ACC112 (cell line): ENCODE data around the gene PTGDR2.

Experiments used
- H2AFZ ChIP-seq: fragments of 200-600 bp; sonication (generic); one replicate; pipeline ENCODE4 v1.6.0; 2017; ENCODE audit warnings: antibody characterized with exemption, low read length; ENCODE audit not compliant: unreplicated experiment
- H3K27ac ChIP-seq: fragments of 200-600 bp; sonication (generic); 2 replicates; pipeline ENCODE4 v1.5.1; 2014; ENCODE audit warnings: low read depth, mild to moderate bottlenecking, antibody characterized with exemption, low read length, moderate library complexity
- H3K27me3 ChIP-seq: fragments of 200-600 bp; sonication (generic); 2 replicates; pipeline ENCODE4 v1.6.1; 2014; ENCODE audit warnings: mild to moderate bottlenecking, antibody characterized with exemption, low read length, moderate library complexity, mixed read lengths; ENCODE audit not compliant: insufficient read depth
- H3K36me3 ChIP-seq: fragments of 200-600 bp; sonication (generic); 2 replicates; pipeline ENCODE4 v1.6.1; 2016; ENCODE audit warnings: mild to moderate bottlenecking, antibody characterized with exemption, low read length, moderate library complexity, mixed read lengths; ENCODE audit not compliant: insufficient read depth
- H3K4me1 ChIP-seq: fragments of 200-600 bp; sonication (generic); one replicate; pipeline ENCODE4 v1.6.1; 2016; ENCODE audit warnings: low read length, mixed read lengths; ENCODE audit not compliant: insufficient read depth, unreplicated experiment, control insufficient read depth
- H3K4me3 ChIP-seq: fragments of 200-600 bp; sonication (generic); 2 replicates; pipeline ENCODE4 v1.5.1; 2014; ENCODE audit warnings: mild to moderate bottlenecking, low read depth, low read length
- H3K79me2 ChIP-seq: fragments of 200-600 bp; sonication (generic); one replicate; pipeline ENCODE4 v1.6.0; 2016; ENCODE audit warnings: low read length; ENCODE audit not compliant: control insufficient read depth, unreplicated experiment, insufficient read depth

Gene PTGDR2

GRCh38 chr11:60864856-60865513 lies 9.2 kb upstream of the PTGDR2 start:
- Histone ChIP-seq H3K27ac (no peak overlapping the region), H3K36me3 (no peaks in the 10 kb centered on the region), H3K27me3 (no peaks in the 10 kb centered on the region), H3K4me1 (no peaks in the 10 kb centered on the region), H2AFZ (no peak overlapping the region), H3K4me3 (no peak overlapping the region), H3K79me2 (no peaks in the 10 kb centered on the region)

DNA sequence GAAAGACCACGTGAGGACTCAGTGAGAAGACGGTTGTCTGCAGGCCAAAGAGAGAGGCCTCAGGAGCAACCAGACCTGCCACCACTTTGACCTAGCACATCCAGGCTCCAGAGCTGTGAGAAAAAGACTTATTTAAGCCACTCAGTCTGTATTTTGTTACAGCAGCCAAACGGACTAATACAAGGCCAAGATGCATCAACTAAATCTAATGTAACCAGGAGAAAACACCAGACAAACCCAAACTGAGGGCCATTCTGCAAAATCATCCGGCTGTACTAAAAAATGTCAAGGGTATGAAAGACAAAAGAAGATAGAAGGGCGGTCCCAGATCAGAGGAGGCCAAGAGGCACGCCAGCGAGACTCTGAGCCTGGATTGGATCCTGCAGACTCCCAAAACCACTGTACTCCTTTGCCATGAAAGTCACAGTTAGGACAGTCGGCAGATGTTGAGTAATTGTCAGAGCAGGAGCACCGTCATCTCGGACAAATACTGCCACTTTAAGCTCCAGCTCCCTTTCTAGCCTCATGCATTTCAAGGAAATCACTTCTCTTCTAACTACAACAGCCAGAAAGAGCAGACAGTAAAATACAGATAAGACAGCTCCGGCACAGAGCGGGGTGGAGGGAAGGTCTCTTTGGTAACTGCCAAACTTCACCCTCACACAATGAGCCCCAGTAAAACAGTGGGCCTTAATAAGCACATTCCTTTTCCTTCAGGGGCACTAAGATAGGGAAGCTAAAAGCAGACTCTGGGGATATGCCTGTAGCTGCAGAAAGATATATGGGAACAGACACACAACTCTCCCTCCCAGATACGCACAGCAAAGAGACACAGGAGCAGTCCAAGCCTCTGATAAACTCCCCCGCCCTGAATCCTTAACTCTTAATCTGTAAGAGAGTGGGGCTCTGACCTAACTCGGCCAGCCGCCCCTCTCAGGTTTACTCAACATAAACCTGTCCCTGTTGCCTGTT lies 8.1 kb upstream of the PTGDR2 start:
- H3K36me3 ChIP-seq: no peaks in the 10 kb centered on the region
- H3K4me1 ChIP-seq: peaks cover under 1% of the 10 kb centered on the region
- H3K27ac ChIP-seq: no peak overlapping the region
- no peaks in the 10 kb centered on the region for H3K79me2 ChIP-seq
- H3K27me3 ChIP-seq: no peaks in the 10 kb centered on the region
- H2AFZ ChIP-seq: no peak overlapping the region
- H3K4me3 ChIP-seq: no peak overlapping the region

- H2AFZ ChIP-seq: no peak overlapping the region
- H3K79me2 ChIP-seq: no peaks in the 10 kb centered on the region
- H3K27ac ChIP-seq: no peak overlapping the region
- H3K36me3 ChIP-seq: no peaks in the 10 kb centered on the region
- no peaks in the 10 kb centered on the region for H3K27me3 ChIP-seq
- peaks cover 14% of the 10 kb centered on the region for H3K4me1 ChIP-seq
- no peak overlapping the region for H3K4me3 ChIP-seq
Measured at GRCh38 chr11:60862171-60862570, 6.4 kb upstream of the PTGDR2 start.

DNA sequence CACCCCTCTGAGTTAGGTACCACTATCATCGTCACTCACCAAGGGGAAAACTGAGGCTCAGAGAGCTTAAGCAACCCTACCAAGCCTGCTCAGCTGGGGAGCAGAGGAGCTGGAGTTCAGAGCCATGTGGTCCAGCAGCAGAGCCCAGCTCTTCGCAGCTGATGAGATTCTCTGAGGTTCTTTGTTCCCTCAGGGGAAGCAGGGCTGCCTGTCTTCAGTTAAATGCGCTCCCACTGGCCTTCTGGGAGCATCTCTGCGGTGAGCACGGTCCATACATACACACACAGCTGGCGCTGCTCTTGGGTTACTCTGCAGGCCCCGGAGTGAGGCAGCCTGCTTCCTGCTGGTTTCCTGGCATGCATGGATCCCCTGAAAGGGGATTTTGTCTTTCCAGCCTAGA lies 5.2 kb upstream of the PTGDR2 start:
- Histone ChIP-seq H3K4me3 (no peak overlapping the region), H3K36me3 (no peaks in the 10 kb centered on the region), H2AFZ (no peak overlapping the region), H3K27ac (no peak overlapping the region), H3K79me2 (no peaks in the 10 kb centered on the region), H3K4me1 (peaks cover 14% of the 10 kb centered on the region), H3K27me3 (no peaks in the 10 kb centered on the region)

DNA sequence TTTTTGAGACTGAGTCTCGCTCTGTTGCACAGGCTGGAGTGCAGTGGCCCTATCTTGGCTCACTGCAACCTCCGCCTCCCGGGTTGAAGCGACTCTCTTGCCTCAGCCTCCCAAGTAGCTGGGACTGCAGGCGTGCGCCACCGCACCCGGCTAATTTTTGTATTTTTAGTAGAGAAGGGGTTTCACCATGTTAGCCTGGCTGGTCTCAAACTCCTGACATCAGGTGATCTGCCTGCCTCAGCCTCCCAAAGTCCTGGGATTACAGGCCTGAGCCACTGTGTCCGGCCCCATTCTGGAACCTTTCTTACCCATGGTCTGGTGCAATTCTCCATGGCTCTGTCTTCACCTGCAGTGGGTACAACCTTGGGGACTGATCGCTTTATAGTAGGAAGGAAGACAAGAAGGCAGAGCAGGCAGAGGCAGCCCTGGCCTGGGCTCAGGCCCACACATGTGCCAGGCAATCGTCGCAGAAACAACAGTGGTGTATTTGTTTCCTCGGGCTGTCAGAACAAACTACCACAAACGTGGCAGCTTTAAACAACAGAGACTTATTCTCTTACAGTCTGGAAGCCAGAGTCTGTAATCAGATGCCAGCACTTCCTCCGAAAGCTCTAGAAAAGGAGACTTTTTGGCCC lies 4.0 kb upstream of the PTGDR2 start:
- H2AFZ ChIP-seq: no peak overlapping the region
- H3K4me1 ChIP-seq: peaks cover 14% of the 10 kb centered on the region
- H3K36me3 ChIP-seq: no peaks in the 10 kb centered on the region
- H3K27ac ChIP-seq: no peak overlapping the region
- H3K79me2 ChIP-seq: no peaks in the 10 kb centered on the region
- H3K27me3 ChIP-seq: no peaks in the 10 kb centered on the region
- no peak overlapping the region for H3K4me3 ChIP-seq

DNA sequence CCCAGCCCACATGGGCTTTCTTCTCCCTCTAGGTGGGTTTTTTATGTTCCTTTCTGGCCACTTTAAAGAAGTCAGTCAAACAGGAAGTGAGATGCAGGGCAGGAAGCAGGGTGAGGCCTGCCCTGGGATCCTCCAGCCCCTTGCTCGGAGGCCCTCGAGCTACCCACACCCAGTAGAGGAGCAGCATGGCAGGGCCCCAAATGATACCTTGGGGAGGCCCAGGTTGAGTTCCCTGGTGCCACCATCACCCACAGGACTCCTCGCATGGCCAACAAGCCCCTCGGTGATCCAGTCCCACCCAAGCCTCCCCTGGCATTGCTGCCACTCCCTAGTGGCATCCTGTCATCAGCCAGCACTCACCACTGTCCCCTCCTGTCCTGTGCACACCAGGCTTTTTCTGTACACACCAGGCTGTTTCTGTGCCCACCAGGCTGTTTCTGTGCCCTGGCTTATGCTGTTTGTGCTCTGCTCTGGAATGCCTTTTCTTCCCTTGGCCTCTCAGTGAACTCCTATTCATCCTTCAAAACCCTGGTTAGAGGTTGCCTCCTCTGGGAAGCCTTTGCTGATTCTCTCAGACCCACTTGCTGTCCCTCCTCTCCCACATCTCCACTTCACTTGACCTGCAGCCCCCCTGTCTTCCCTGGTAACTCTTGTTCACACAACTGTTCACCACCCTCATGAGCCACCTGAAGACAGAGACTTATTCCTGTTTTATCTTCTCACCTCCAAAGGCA lies 3.1 kb upstream of the PTGDR2 start:
- H3K4me1 ChIP-seq: peaks cover 14% of the 10 kb centered on the region
- H3K27ac ChIP-seq: no peak overlapping the region
- no peak overlapping the region for H3K4me3 ChIP-seq

DNA sequence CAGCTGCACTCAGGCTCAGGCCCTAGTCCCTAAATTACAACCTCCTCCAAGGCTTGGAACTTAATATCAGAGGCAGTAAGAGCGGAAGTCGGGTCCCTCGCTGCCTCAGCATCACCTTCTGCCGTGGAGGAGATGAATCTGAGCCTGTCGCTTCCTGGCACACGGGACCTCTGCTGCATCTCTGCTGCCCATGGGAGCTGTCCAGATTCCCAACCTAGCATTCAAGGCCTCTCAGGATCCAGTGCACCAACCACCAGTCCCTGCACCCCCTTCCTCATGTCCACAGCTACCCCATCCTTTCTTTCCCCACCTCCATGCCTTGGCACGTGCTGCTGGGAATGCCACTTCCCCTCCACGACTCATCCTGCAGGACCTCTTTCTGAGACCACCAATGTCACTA lies 2.5 kb upstream of the PTGDR2 start:
- Histone ChIP-seq H2AFZ (no peak overlapping the region), H3K4me1 (peaks cover 14% of the 10 kb centered on the region), H3K4me3 (no peak overlapping the region), H3K27ac (no peak overlapping the region), H3K36me3 (no peaks in the 10 kb centered on the region), H3K79me2 (no peaks in the 10 kb centered on the region), H3K27me3 (no peaks in the 10 kb centered on the region)

More for the DNA sequence above, 3.1 kb upstream of the PTGDR2 start:
- Histone ChIP-seq H3K79me2 (no peaks in the 10 kb centered on the region), H3K27me3 (no peaks in the 10 kb centered on the region), H3K36me3 (no peaks in the 10 kb centered on the region), H2AFZ (no peak overlapping the region)

DNA sequence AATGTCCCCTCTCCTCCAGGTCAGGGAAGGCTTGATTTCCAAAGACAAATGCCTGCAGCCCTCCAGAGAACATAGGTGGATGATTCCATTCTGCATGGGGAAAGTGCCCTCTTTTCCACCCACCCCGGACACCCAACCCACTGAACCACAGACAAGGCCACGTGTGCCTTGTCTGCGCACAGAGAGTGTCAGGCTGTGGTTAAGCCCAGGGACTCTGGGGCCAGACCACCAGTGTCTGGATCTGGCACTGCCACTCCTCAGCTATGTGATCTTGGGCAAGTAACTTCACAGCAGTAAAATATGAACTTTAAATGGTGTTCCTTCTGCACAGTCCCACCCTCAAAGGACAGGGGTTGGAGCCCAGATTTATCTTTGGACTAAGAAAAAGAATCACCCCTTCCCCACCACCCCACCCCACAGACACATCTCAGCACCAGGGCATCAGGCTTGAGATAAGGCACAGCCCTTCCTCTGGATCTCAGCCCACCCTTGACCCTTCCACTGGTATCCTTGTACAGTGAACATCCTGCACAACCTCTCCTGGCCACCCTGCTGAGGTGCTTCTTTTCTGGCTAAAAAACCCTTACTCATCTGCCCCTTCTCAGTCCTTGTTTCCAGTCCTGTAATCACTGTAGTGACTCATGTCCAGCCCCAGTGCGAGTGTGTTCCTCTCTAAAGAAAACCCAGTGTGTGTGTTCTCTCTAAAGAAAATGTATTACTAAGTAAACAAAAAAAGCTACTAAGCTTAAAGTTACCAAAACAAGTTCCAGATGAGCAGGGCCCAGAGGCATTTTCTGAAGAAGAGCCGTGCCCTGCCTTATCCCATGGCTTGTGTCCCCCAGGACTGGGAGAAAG lies 1.9 kb upstream of the PTGDR2 start:
- Histone ChIP-seq H3K4me1 (peaks cover 14% of the 10 kb centered on the region), H3K27ac (peak overlapping the region; percentile 33; the same call in 1 of the 2 replicates), H2AFZ (no peak overlapping the region), H3K27me3 (no peaks in the 10 kb centered on the region), H3K36me3 (no peaks in the 10 kb centered on the region), H3K79me2 (no peaks in the 10 kb centered on the region), H3K4me3 (no peak overlapping the region)

- no peak overlapping the region for H3K4me3 ChIP-seq
- H3K27ac ChIP-seq: no peak overlapping the region
- H2AFZ ChIP-seq: no peak overlapping the region
- H3K27me3 ChIP-seq: no peaks in the 10 kb centered on the region
- H3K79me2 ChIP-seq: no peaks in the 10 kb centered on the region
- H3K36me3 ChIP-seq: 0 out of 2 replicates have a peak, but pooled peaks cover 15% of the 10 kb centered on the region
- peaks cover 14% of the 10 kb centered on the region for H3K4me1 ChIP-seq
Measured at GRCh38 chr11:60854847-60855725, 664 bp downstream of the PTGDR2 start.
